B cell (primary cell): ENCODE data around the gene KIRREL3. TPM values are rescaled to one million over a fixed set of nuclear protein-coding genes. Genes with fewer than 3 reads are reported as not detected.

Source experiments
- ATAC-seq: fragments of 200-7000 bp; cut with Tn5 transposase; one replicate; pipeline ENCODE4 v1.10.0; 2021; ENCODE audit warnings: low read depth, mild to moderate bottlenecking, moderate number of reproducible peaks, moderate library complexity
- CTCF ChIA-PET: fragments of 350-600 bp; sonication (Branson Sonifier 250); formaldehyde crosslinking; loops from one replicate; lab custom pipeline; 2021; ENCODE audit warnings: antibody characterized with exemption, inconsistent platforms; lab: Charles Lee
- POLR2A ChIA-PET: fragments of 350-600 bp; sonication (Branson Sonifier 250); formaldehyde crosslinking; loops from one replicate; lab custom pipeline; 2021; ENCODE audit warnings: antibody characterized with exemption; lab: Charles Lee
- DNase-seq: peaks from one replicate; pipeline ENCODE4 v3.0.0; 2013
- H2AFZ ChIP-seq: 2 replicates; pipeline ENCODE4 v1.6.1; 2012; ENCODE audit warnings: mild to moderate bottlenecking, low read depth, low read length; ENCODE audit not compliant: insufficient read depth, poor library complexity, severe bottlenecking
- H3K27ac ChIP-seq, 2 donors: 1 replicate in 1 of 2; 2 replicates in 1 of 2; pipeline ENCODE4 v1.5.1; 2012 to 2013; ENCODE audit warnings: low read length in 2 of 2, mild to moderate bottlenecking in 2 of 2, moderate library complexity in 1 of 2
- H3K27me3 ChIP-seq, 4 experiments: fragments of 200-600 bp in 1 of 4; sonication (generic) in 1 of 4; replicated peaks in 1 of 4; 1 replicate in 2 of 4; 2 replicates in 2 of 4; pipeline versions ENCODE4 v1.6.1 to v1.7.0; 2013 to 2016; ENCODE audit warnings: low read length in 3 of 4, mild to moderate bottlenecking in 2 of 4, mixed read lengths in 1 of 4, moderate library complexity in 1 of 4; ENCODE audit not compliant: insufficient read depth in 4 of 4, control insufficient read depth in 3 of 4; ENCODE audit errors: control extremely low read depth in 1 of 4
- H3K36me3 ChIP-seq, 2 experiments: replicated peaks in 1 of 2; 1 replicate in 1 of 2; 2 replicates in 1 of 2; pipeline versions ENCODE4 v1.6.1 to v1.7.1; 2013; ENCODE audit warnings: low read length in 1 of 2; ENCODE audit not compliant: insufficient read depth in 2 of 2, control insufficient read depth in 1 of 2; ENCODE audit errors: control extremely low read depth in 1 of 2, extremely low read depth in 1 of 2
- H3K4me1 ChIP-seq, 2 donors: fragments of 200-600 bp in 1 of 2; sonication (generic) in 1 of 2; 1 replicate in 1 of 2; 2 replicates in 1 of 2; pipeline versions ENCODE4 v1.5.1 to v1.6.1; 2013 to 2017; ENCODE audit warnings: low read length in 2 of 2; ENCODE audit not compliant: control insufficient read depth in 2 of 2, insufficient read depth in 2 of 2
- H3K4me2 ChIP-seq: replicated peaks from 2 replicates; pipeline ENCODE3; 2012; ENCODE audit warnings: mild to moderate bottlenecking, low read depth, low read length; ENCODE audit not compliant: poor library complexity, severe bottlenecking
- H3K4me3 ChIP-seq, 5 experiments: fragments of 200-600 bp in 1 of 5; sonication (generic) in 1 of 5; 1 replicate in 3 of 5; 2 replicates in 2 of 5; pipeline versions ENCODE4 v1.5.1 to v1.7.0; 2011 to 2016; ENCODE audit warnings: low read length in 4 of 5, mild to moderate bottlenecking in 4 of 5, low read depth in 2 of 5, control low read depth in 1 of 5, moderate library complexity in 1 of 5; ENCODE audit not compliant: insufficient read depth in 1 of 5; ENCODE audit errors: control extremely low read depth in 1 of 5, extremely low read depth in 1 of 5
- H3K79me2 ChIP-seq: fragments of 200-600 bp; sonication (generic); one replicate; pipeline ENCODE4 v1.6.0; 2016; ENCODE audit warnings: low read length; ENCODE audit not compliant: control insufficient read depth, insufficient read depth
- H3K9ac ChIP-seq: fragments of 200-600 bp; sonication (generic); 2 replicates; pipeline ENCODE4 v1.6.1; 2017; ENCODE audit warnings: mild to moderate bottlenecking, low read length, moderate library complexity
- H3K9me3 ChIP-seq, 3 donors: one replicate each; pipeline versions ENCODE4 v1.6.1 to v1.7.1; 2013; ENCODE audit warnings: low read length in 2 of 3; ENCODE audit not compliant: control insufficient read depth in 2 of 3, insufficient read depth in 1 of 3; ENCODE audit errors: control extremely low read depth in 1 of 3
- H4K20me1 ChIP-seq: 2 replicates; pipeline ENCODE4 v1.6.0; 2012; ENCODE audit warnings: mild to moderate bottlenecking, low read length; ENCODE audit not compliant: insufficient read depth, control insufficient read depth, poor library complexity, severe bottlenecking
- H3K27ac Mint-ChIP-seq: one replicate; pipeline ENCODE4 v1.8.0; 2021; ENCODE audit warnings: mixed read lengths
- H3K27me3 Mint-ChIP-seq: one replicate; pipeline ENCODE4 v1.8.0; 2021; ENCODE audit warnings: mixed read lengths
- H3K4me1 Mint-ChIP-seq: one replicate; pipeline ENCODE4 v1.8.0; 2021; ENCODE audit warnings: mixed read lengths
- H3K4me3 Mint-ChIP-seq: one replicate; pipeline ENCODE4 v1.8.0; 2021; ENCODE audit warnings: mixed read lengths
- H3K9me3 Mint-ChIP-seq: one replicate; pipeline ENCODE4 v1.8.0; 2022; ENCODE audit warnings: mixed read lengths; ENCODE audit not compliant: insufficient read depth
- CTCF ChIP-seq: fragments of 200-600 bp; IDR thresholded peaks from one replicate; pipeline ENCODE4 v1.8.0; 2022; ENCODE audit warnings: antibody characterized with exemption, mild to moderate bottlenecking
- EZH2 ChIP-seq: IDR thresholded peaks from 2 replicates; pipeline ENCODE4 v1.6.1; 2012; ENCODE audit warnings: borderline replicate concordance, low read depth, mild to moderate bottlenecking, moderate library complexity, low read length; ENCODE audit not compliant: insufficient read depth, poor library complexity, severe bottlenecking
- WGBS: methylation state at CpG from one replicate; pipeline ENCODE4 v1.1.5; 2013; ENCODE audit warnings: missing lambda C conversion rate; ENCODE audit not compliant: insufficient coverage; 5-methylcytosine and 5-hydroxymethylcytosine counted together
- intact Hi-C: fragments of 100-400 bp; cut with micrococcal nuclease; formaldehyde crosslinking; loops from one replicate; pipeline ENCODE4 v1.10.0; 2022
- polyA plus RNA-seq: library from polyadenylated mRNA; depleted of rRNA; stranded (reverse); fragments of >200 nt; gene quantifications from 2 replicates; pipeline ENCODE4 v1.2.3, GENCODE V29; 2012
- total RNA-seq, 2 donors: library from RNA; stranded (reverse); fragments of 120-200 nt in 1 of 2; gene quantifications; 1 replicate in 1 of 2; 2 replicates in 1 of 2; pipeline versions ENCODE4 v1.2.3 to v1.2.4, GENCODE V29; 2013 to 2022

The KIRREL3 gene
- total and polyA plus RNA-seq, 2 donors (not counting 1 experiment from before 2014, with no cell fraction given) = not detected

DNA sequence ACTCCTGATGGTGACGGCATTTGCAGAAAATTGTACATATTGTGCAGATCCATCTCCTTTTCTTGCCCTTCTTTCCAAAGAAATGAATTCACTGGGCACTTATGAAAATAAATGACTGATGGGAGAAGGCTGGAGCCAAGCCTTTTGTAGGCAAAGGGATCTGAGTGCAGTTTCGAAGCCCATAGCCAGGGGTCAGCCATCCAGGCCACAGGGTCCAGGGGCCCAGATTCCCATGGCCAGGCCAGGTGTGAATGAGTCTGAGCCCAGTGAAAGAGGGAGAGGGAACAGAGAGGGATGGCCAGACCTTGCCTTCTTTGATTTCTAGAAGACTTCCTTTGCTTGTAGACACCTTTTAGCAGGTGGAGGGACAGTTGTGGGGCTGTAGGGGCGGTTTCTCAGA is 209.1 kb downstream of the KIRREL3 start:
- intact Hi-C loops = no loop called here
- POLR2A ChIA-PET = no interaction called here
- Histone ChIP-seq H3K9me3 (peaks cover 0 to 5% (median 0%) of the 10 kb centered on the region in 3 donors), H4K20me1 (no peaks in the 10 kb centered on the region), H3K4me3 (no peak overlapping the region), H3K27ac (no peak overlapping the region), H3K36me3 (no peaks in the 10 kb centered on the region), H3K4me2 (no peak overlapping the region), H3K27me3 (no peaks in the 10 kb centered on the region), H2AFZ (no peak overlapping the region), H3K9ac (no peak overlapping the region), H3K79me2 (no peaks in the 10 kb centered on the region), H3K4me1 (no peaks in the 10 kb centered on the region)
- 47% methylated on average over 2 of the region's 3 CpGs for whole genome bisulfite sequencing
- Mint-ChIP-seq H3K4me1 (no peaks in the 10 kb centered on the region), H3K4me3 (no peak overlapping the region), H3K27me3 (peaks cover 5% of the 10 kb centered on the region), H3K27ac (no peak overlapping the region), H3K9me3 (no peaks in the 10 kb centered on the region)
- CTCF ChIA-PET = no interaction called here
- no peak for ATAC-seq
- TF ChIP-seq CTCF (no peak), EZH2 (no peak)
- no peak for DNase-seq

DNA sequence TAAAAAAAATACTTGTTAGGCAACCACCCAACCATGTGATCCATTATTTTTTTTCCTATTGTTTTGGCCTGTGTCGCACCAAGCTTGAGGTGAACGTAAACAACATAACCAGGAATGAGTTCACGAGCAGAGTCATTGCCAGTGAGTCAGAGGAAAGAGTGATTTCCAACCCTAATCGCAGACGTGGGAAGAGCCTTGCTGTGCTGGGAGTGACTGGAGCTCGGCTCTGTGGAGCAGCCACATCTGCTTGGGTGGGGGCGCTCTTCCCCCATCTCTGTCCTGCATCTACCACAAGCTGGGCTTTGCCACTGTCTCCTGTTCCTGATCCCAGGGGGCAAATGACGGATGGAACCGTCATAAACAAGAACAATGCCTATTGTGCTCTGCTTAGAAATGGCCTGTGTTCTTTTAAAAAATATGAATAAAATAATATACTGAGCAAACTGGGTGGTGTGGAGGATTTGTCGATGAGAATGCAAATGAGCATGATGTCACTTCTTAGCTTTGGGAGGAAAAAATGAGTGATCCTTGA is 210.0 kb downstream of the KIRREL3 start:
- H4K20me1 ChIP-seq = no peaks in the 10 kb centered on the region
- no peaks in the 10 kb centered on the region for H3K36me3 ChIP-seq
- Mint-ChIP-seq H3K27ac (no peak overlapping the region), H3K27me3 (peaks cover 5% of the 10 kb centered on the region), H3K4me1 (no peaks in the 10 kb centered on the region), H3K4me3 (no peak overlapping the region), H3K9me3 (no peaks in the 10 kb centered on the region)
- no peak for ATAC-seq
- TF ChIP-seq EZH2 = no peak
- no peak for TF ChIP-seq CTCF
- CTCF ChIA-PET = no interaction called here
- H3K9me3 ChIP-seq = peaks cover 0 to 5% (median 0%) of the 10 kb centered on the region in 3 donors
- intact Hi-C loops = no loop called here
- no peak overlapping the region for H3K4me3 ChIP-seq
- H3K9ac ChIP-seq = no peak overlapping the region
- WGBS = 91% methylated on average over 6 of the region's 10 CpGs
- POLR2A ChIA-PET = no interaction called here
- no peak overlapping the region for H2AFZ ChIP-seq
- H3K27me3 ChIP-seq = no peaks in the 10 kb centered on the region
- no peaks in the 10 kb centered on the region for H3K79me2 ChIP-seq
- H3K4me1 ChIP-seq = no peaks in the 10 kb centered on the region
- no peak for DNase-seq
- no peak overlapping the region for H3K4me2 ChIP-seq
- no peak overlapping the region for H3K27ac ChIP-seq
